ENCODE data around the gene TTC29.
A peak's percentile ranks its signal among the peaks of the same experiment; 100 is the strongest.

The TTC29 gene

DNA sequence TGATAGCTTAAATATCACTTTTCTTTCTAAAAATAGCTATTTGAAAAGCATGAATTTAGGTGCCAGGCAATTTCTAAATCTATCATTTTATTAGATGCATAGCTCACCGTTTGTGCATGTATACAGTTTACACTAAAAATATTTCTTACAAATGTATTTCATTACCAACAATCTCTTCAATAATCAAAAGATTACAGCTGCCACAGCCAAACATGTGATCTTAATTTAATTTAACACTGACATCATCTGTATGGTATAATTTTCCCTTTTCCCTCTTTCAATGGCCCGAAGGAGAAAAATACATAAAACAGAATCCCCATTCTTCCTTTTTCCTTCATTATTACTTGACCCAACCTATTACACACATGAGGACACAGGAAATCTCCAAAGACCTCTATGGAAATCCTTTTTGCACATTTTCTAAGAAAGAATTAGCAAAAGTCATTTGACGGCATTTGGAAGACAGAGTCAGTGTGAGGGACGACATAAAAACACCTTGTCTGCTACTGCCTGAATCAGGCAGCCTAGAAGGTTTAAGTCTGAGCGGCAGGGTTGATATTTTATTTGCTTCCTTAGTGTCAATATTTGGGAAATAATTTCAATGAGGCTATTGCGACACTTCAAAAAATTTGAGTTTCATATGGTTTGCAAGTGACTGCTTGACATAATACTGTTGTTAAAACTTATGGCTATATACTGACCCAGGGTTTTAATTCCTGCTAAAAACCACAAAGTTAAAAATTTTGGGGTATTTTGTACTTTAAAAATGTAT is 111.2 kb downstream of the TTC29 start:
- peak; percentile 63; the same call in 1 of the 2 replicates for TF ChIP-seq GATA3 (IDR thresholded peaks at IDR 0.05; ENCODE audit: low read depth, low read length)
- no peak for TF ChIP-seq GATA2 (IDR thresholded peaks at IDR 0.05; ENCODE audit: low read depth, low read length)

DNA sequence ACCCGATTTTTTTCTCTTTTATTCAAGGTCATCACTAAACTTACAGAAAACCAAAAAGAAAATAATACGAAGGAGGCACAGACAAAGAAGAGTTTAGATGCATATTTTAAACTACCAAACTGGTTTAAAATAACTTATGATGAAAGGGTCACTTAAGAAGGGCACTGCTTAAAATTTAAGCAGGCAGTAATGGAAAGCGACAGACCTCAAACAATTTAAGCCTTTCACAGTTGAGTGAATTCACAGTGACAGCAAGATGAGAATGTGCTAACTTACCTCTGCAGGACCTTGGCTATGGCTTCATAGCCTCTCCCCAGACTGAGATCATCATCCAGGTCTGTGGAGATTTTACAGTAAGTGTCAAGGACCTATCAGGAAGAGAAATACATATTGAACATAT is 112.1 kb downstream of the TTC29 start:
- TF ChIP-seq GATA3 (IDR thresholded peaks at IDR 0.05; ENCODE audit: low read depth, low read length) (no peak), GATA2 (IDR thresholded peaks at IDR 0.05; ENCODE audit: low read depth, low read length) (no peak)

DNA sequence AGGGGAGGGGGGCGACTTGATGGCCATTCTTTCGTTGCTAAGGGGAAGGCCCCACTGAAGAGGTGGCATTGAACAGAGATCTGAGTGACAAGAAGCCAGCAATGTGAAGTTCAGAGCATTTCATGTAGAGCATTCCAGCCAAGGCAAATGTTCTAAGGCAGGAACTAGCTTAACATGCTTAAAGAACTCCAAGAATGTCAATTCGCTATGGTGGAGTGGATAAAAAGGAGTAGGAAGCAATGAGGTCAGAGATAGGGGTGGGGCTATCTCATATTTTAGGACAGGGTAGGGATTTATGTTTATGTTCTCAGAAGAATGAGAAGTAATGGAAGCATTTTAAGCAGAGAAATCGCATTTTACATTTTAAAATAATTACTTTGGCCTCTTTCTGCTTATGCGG is 130.9 kb downstream of the TTC29 start:
- TF ChIP-seq GATA2 (IDR thresholded peaks at IDR 0.05; ENCODE audit: low read depth, low read length) (no peak), GATA3 (IDR thresholded peaks at IDR 0.05; ENCODE audit: low read depth, low read length) (no peak)

DNA sequence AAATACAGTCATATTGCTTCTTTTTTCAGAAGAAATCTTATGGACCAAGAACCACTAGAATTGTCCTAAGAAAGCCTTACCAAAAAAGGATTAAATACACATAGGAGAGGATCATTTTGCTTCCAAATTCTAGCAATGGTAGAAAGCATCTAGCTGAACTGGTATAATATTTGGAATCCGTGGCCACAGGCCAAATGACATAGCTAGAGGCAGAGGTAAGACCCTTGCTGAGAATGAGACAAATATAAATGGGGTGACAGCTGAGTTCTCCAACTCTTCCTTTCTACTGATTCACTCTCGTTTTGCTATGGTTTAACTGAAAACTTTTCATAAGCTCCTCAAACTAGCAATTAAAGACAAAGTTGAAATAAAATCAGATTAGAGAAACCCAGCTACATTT is 150.0 kb downstream of the TTC29 start:
- TF ChIP-seq GATA3 (IDR thresholded peaks at IDR 0.05; ENCODE audit: low read depth, low read length) (no peak), GATA2 (IDR thresholded peaks at IDR 0.05; ENCODE audit: low read depth, low read length) (no peak)

DNA sequence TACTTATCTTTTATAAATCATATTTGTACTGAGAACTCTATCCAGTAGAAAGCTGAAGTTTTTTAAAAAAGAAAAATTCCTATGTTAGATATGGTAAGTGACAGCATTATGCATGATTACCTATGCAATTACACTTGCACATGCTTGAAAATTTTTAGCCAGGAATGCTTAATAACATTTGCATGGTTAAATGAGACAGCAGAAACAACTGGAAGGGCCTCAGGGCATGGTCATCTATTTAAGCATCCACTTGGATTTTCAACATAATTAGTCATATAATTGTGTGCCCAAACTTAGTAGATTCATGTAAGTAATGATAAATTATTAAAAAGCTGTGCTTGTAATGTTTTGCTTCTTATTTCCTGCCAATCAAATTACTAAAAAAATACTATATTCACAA is 151.9 kb downstream of the TTC29 start:
- TF ChIP-seq GATA2 (IDR thresholded peaks at IDR 0.05; ENCODE audit: low read depth, low read length) (no peak), GATA3 (IDR thresholded peaks at IDR 0.05; ENCODE audit: low read depth, low read length) (no peak)

DNA sequence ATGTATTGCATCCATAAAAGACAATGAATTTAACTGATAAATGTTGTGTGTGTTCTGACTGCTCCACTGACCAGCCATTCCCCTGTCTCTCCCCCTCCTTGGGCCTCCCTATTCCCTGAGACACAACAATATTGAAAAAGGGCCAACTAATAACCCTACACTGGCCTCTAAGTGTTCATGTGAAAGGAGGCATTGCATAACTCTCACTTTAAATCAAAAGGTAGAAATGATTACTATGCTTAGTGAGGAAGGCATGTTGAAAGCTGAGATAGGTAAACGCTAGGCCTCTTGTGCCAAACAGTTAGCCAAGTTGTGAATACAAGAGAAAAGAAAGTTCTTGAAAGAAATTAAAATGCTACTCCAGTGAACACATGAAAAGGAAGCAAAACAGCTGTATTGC is 154.2 kb downstream of the TTC29 start:
- no peak for TF ChIP-seq GATA2 (IDR thresholded peaks at IDR 0.05; ENCODE audit: low read depth, low read length)
- no peak for TF ChIP-seq GATA3 (IDR thresholded peaks at IDR 0.05; ENCODE audit: low read depth, low read length)

DNA sequence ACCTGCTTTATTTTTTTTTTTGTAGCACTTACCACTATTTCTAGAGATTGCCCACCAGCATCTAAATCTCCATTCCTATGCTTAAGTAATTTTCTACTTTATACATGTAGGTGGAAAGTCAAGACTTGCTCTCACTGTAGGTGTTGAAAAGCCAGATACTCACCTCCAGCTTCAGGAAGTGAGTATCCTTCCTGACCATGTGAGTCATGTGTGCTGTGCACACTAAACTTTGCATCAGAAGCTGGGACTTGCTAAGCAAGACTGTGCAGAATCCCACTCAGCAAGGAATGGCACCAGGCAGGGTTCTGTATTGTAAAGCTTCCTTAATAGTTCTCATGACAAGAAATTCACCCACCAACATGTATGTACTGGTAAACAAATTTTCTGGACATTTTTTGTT is 155.1 kb downstream of the TTC29 start:
- TF ChIP-seq GATA2 (IDR thresholded peaks at IDR 0.05; ENCODE audit: low read depth, low read length) (no peak), GATA3 (IDR thresholded peaks at IDR 0.05; ENCODE audit: low read depth, low read length) (no peak)

DNA sequence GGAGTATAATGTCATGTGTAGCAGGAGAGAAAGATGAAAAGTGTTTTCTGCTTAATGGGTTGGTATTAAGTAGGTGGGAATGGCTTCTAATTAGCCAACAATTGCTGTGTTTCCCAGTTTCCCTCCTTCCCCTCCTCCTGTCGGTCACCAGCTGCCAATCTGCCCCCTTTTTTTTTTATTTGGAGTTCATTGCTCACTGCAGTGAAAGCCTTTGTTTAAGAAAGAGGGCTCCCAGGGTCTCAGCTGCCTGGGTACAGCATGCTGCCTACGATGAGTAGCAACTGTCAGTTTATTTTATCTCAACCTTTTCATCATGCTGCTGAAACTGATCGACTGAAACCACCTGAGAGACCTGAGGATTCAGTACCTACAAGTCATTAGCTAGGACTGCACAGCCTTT is 157.9 kb downstream of the TTC29 start:
- TF ChIP-seq GATA2 (IDR thresholded peaks at IDR 0.05; ENCODE audit: low read depth, low read length) (no peak), GATA3 (IDR thresholded peaks at IDR 0.05; ENCODE audit: low read depth, low read length) (no peak)

DNA sequence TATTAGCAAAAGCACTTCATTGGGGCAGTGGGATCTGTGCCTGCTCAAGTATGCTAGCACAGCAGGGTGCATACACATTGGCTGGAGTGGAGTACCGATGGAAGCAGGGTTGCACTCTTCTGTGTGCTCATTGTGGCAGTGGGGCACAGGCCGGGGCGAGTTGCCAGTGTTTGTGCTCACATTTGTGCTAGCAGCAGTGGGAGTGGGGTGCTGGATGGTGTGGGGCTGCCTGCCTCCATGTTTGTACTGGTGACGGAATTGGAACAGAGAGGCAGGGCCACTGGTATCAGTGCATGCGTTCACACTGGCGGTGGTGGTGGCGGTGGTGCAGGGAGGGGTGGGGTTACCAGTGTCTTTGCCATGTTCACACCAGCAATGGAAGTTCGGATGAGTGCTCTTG is 169.0 kb downstream of the TTC29 start:
- TF ChIP-seq GATA2 (IDR thresholded peaks at IDR 0.05; ENCODE audit: low read depth, low read length) (no peak), GATA3 (IDR thresholded peaks at IDR 0.05; ENCODE audit: low read depth, low read length) (no peak)

DNA sequence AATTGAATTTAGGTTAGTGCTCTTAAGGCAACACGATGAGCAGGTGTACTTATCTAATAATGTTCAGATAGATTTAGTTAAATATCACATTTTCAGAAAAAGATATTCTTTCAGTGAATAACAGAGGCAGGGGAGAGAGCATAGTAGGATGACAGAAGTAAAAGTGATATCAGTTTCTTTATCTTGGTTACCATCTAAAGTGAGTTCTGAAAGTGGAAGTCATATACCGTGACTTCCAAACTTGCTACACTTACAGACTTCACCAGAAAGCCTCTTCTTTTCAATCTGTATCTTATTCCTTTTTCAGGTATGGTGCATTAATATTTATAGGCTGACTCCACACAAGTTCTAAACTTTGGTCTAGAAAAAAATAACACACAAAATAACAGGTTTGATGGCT is 182.1 kb downstream of the TTC29 start:
- no peak for TF ChIP-seq GATA3 (IDR thresholded peaks at IDR 0.05; ENCODE audit: low read depth, low read length)
- TF ChIP-seq GATA2 (IDR thresholded peaks at IDR 0.05; ENCODE audit: low read depth, low read length): no peak

DNA sequence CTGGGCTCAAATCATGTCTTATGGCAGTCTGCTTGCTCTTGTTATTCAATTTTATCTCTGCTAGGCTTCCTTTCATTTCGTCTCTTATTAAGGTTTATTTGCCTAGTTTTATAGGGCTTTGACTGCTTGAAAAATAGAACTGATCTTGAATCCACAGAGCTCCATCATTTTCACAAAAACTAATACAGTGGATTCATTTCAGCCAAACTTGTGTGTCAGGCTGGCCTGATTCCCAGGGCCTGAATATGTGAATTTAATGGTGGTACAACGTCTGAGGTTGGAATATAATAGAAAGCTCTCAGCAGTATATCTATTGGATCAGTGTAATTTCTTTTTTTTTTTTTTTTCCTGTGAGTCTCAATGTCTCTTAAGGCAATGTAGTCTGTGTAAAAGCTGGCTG is 183.6 kb downstream of the TTC29 start:
- no peak for TF ChIP-seq GATA3 (IDR thresholded peaks at IDR 0.05; ENCODE audit: low read depth, low read length)
- TF ChIP-seq GATA2 (IDR thresholded peaks at IDR 0.05; ENCODE audit: low read depth, low read length): no peak

DNA sequence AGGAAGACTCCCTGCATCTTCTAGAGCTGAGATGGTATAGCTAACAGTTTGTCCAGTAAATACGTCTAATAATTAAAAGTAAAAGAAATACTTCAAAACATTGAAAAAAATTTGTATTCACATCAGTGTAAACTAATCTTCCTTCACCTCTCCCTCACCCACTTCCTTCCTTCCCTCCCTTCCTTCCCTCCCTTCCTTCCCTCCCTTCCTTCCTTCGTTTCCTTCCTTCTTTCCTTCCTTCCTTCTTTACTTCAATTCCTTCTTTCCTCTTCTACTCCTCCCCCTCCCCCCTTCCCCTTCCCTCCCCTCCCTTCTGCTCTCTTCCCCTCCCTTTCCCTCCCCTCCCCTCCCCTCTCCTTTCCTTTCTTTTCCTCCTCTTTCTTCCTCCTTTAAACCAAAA is 203.2 kb downstream of the TTC29 start:
- no peak for TF ChIP-seq GATA3 (IDR thresholded peaks at IDR 0.05; ENCODE audit: low read depth, low read length)

DNA sequence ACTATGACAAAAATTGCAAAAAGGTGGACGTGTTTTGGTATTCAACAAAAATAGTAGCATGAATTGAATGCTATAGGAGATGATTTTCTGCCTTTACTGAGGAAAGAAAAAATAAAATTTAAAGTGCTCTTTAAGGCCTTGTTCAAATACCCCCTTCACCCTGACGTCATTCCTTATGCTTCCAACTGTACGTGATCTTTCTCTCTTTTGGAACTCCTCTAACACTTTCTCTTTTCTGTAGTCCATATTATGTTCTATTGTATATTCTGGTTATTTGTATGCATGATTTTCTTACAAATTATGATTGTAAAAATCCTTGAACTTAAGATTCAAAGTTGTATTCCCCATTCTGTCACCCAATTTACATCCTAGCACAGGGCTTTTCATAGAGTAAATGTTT is 206.5 kb downstream of the TTC29 start:
- no peak for TF ChIP-seq GATA2 (IDR thresholded peaks at IDR 0.05; ENCODE audit: low read depth, low read length)
- no peak for TF ChIP-seq GATA3 (IDR thresholded peaks at IDR 0.05; ENCODE audit: low read depth, low read length)

DNA sequence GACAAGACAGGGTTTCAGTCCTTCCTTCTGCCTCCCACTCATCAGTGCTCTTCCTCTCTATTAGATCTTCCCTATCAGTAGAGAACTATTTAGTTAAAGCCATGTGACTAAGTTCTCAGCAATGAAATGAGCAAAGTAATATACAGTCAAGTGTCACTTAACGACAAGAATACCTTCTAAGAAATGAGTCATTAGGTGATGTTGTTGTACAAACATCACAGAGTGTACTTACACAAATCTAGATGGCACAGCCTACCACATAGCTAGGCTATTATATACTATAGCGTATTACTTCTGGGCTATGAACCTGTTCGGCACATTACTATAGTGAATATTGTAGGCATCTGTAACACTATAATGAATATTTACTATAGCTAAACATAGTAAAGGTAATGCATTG is 235.7 kb downstream of the TTC29 start:
- TF ChIP-seq GATA2 (IDR thresholded peaks at IDR 0.05; ENCODE audit: low read depth, low read length): no peak
- no peak for TF ChIP-seq GATA3 (IDR thresholded peaks at IDR 0.05; ENCODE audit: low read depth, low read length)

DNA sequence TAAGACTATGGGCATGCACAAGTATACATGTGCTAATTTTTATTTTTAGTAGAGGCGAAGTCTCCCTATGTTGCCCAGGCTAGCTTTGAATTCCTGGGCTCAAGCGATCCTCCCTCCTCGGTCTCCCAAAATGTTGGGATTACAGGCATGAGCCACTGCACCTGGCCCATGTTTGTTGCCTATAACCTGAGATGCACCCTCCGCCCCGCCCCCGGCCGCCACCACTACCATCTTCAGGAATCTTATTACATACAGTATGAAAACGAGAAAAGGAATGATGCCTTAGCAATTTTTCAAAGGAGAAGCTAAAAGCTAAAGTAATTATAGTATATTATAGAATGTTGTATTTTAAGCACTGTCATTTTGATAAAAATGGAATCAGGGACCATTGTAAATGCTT is 245.8 kb downstream of the TTC29 start:
- TF ChIP-seq GATA2 (IDR thresholded peaks at IDR 0.05; ENCODE audit: low read depth, low read length) (no peak), GATA3 (IDR thresholded peaks at IDR 0.05; ENCODE audit: low read depth, low read length) (no peak)

Data from SH-SY5Y (cell line).